Astrocyte of the cerebellum (primary cell): ENCODE results near the gene PLD1.
A peak's percentile ranks its signal among the peaks of the same experiment; 100 is the strongest.

Experiments used
- DNase-seq: peaks from one replicate; pipeline ENCODE4 v3.0.0-alpha.2; 2011; ENCODE audit warnings: low read depth
- H3K4me3 ChIP-seq: 2 replicates; pipeline ENCODE4 v1.5.1; 2011; ENCODE audit warnings: mild to moderate bottlenecking, low read depth, low read length, moderate library complexity
- in situ Hi-C: cut with HindIII; loops from 2 replicates; pipeline ENCODE4 v1.10.0; 2017; ENCODE audit warnings: low sequenced_read_pairs
- TF ChIP-seq, protein P1 (sequence below): IDR thresholded peaks from 2 replicates; pipeline ENCODE4 v1.5.1; 2012; ENCODE audit warnings: low read length, low read depth, moderate library complexity, mild to moderate bottlenecking; ENCODE audit errors: missing control alignments

The PLD1 gene

DNA sequence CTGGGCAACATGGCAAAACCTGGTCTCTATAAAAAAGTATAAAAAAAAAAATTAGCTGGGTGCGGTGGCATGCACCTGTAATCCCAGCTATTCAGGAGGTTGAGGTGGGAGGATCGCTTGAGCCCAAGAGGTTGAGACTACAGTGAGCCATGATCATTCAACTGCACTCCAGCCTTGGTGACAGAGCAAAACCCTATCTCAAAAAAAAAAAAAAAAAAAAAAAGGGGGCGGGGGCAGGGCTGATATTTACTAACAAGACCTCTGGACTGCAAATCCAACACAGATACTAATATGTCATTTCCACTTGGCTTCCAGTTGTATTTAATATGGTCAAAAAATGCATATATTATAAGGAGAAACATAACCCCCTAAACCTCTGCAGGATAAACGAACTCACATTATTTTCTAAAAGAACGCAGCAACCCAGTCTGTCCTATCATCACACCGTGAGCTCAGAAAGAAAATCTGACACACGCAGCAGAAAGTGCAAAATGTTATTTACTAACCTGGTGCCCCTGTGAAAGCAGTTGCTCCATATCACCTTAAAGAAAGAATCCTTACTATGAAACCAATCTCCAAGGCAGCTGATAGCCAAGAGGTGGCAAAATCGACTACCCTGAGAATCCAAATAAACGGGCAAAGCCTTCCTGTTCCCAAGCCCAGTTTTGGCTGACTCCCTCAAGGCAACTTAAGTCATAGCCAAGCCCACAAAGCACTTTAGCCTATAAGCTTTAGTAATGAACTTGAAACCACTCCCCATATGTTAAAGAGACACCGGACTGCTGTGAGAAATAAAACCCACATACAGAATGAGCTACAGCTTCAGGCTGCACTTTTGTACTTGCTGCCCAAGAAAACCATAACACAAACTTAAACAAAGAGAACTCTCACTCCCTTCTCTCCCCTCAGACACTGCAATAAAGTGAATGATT is 39.3 kb downstream of the PLD1 start:
- peak overlapping the region; percentile 38 for H3K4me3 ChIP-seq
- peak; percentile 67 for DNase-seq
- in situ Hi-C loops = no loop called here
- TF ChIP-seq, protein P1, sequence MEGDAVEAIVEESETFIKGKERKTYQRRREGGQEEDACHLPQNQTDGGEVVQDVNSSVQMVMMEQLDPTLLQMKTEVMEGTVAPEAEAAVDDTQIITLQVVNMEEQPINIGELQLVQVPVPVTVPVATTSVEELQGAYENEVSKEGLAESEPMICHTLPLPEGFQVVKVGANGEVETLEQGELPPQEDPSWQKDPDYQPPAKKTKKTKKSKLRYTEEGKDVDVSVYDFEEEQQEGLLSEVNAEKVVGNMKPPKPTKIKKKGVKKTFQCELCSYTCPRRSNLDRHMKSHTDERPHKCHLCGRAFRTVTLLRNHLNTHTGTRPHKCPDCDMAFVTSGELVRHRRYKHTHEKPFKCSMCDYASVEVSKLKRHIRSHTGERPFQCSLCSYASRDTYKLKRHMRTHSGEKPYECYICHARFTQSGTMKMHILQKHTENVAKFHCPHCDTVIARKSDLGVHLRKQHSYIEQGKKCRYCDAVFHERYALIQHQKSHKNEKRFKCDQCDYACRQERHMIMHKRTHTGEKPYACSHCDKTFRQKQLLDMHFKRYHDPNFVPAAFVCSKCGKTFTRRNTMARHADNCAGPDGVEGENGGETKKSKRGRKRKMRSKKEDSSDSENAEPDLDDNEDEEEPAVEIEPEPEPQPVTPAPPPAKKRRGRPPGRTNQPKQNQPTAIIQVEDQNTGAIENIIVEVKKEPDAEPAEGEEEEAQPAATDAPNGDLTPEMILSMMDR = no peak

GRCh38 chr3:171769461-171769860 is 40.8 kb downstream of the PLD1 start:
- H3K4me3 ChIP-seq = no peak overlapping the region
- in situ Hi-C loops = no loop called here
- TF ChIP-seq, protein P1 = no peak
- no peak for DNase-seq

DNA sequence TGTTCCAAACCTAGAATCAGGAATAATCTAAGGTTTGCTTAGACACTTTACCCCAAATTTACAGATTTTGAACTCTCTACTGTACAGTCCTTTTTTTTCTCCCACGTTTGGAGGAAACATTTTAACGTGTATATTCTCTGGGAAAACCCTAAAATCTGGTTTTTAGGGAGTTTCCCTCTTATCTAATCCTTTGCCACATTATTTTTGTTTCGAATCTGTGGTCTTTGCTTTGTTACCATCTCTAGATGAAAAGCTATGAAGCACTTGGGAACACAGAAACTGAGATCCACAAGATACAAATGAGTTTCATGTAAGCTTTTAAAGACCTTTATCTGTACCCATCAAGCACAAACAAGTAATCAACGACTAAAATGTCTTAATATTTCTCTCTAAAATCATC is 41.3 kb downstream of the PLD1 start:
- no peak for DNase-seq
- in situ Hi-C loops = no loop called here
- H3K4me3 ChIP-seq = no peak overlapping the region
- TF ChIP-seq, protein P1 = no peak

- no peak overlapping the region for H3K4me3 ChIP-seq
- TF ChIP-seq, protein P1 = no peak
- in situ Hi-C loops = no loop called here
- DNase-seq = no peak
These were observed 41.9 kb downstream of the PLD1 start for GRCh38 chr3:171768281-171768900.

DNA sequence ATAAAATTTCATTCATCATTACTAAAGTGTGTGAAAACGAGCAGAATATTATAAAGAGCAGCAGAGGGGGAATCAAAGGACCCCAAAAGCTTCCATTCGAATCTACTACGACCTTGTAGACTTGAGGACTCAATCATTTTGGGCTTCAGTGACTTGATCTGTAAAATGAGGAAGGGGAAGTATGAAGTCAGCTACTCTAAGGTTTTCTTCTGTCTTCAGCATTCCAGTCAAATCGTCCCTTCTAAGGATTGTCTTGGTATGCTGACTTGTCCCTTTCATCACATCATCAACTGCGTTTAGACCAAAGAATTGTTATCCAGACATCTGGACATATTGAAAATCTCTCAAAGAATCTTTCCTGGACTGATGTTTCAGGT is 44.8 kb downstream of the PLD1 start:
- DNase-seq = no peak
- H3K4me3 ChIP-seq = no peak overlapping the region
- TF ChIP-seq, protein P1 = no peak
- in situ Hi-C loops = no loop called here

DNA sequence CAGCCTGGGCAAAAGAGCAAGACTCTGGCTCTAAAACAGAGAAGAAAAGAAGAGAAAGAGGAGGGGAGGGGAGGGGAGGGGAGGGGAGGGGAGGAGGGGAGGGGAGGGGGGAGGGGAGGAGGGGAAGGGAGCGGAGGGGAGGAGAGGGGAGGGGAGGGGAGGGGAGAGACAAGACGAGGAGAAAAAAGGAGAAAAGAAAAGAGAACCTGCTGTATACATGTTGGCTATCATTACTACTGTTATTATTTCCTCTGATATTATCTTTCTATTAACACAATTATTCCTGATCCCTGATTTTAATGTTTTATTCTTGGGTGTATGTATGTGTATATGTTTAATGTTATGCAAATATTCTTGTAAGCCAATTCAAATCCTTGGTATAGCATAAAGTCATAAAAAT is 46.9 kb downstream of the PLD1 start:
- TF ChIP-seq, protein P1 = no peak
- H3K4me3 ChIP-seq = no peak overlapping the region
- in situ Hi-C loops = no loop called here
- DNase-seq = no peak
